Urinary bladder (tissue), 4 donors: ENCODE measurements around the gene TLCD4. TPM values are rescaled to one million over a fixed set of nuclear protein-coding genes. Genes with fewer than 3 reads are reported as not detected.
A peak's percentile ranks its signal among the peaks of the same experiment; 100 is the strongest.

Experiments
- DNase-seq: peaks from one replicate; pipeline ENCODE4 v3.0.0-alpha.2; 2015; ENCODE audit errors: extremely low spot score
- H3K27ac ChIP-seq: one replicate; pipeline ENCODE4 v1.5.1; 2013; ENCODE audit warnings: low read depth, mild to moderate bottlenecking, moderate library complexity
- H3K36me3 ChIP-seq: one replicate; pipeline ENCODE4 v1.6.1; 2013; ENCODE audit warnings: mild to moderate bottlenecking, moderate library complexity; ENCODE audit not compliant: insufficient read depth
- H3K4me1 ChIP-seq: one replicate; pipeline ENCODE4 v1.6.1; 2013; ENCODE audit warnings: mild to moderate bottlenecking, moderate library complexity; ENCODE audit not compliant: insufficient read depth
- H3K4me3 ChIP-seq: one replicate; pipeline ENCODE4 v1.5.1; 2013; ENCODE audit warnings: low read depth, low read length
- WGBS: extraction: QIAGEN DNeasy Blood & Tissue Kit; methylation state at CpG from one replicate; pipeline ENCODE4 v1.1.7; 2013; 5-methylcytosine and 5-hydroxymethylcytosine counted together
- polyA plus RNA-seq: library from polyadenylated mRNA; stranded (reverse); fragments of 200-250 nt; gene quantifications from one replicate; pipeline ENCODE4 v1.2.3, GENCODE V29; 2013
- total RNA-seq: library from RNA; depleted of rRNA; stranded (reverse); fragments of >200 nt; gene quantifications from one replicate; pipeline ENCODE4 v1.2.3, GENCODE V29; 2014
- donor health status: healthy with polysubstance abuse.
- donor health status: healthy.

Gene TLCD4
- total RNA-seq (28.1 TPM), polyA plus RNA-seq (7.1 TPM)

- H3K4me3 ChIP-seq, result peak within 1 kb of the TSS; percentile 81
- WGBS, result under 1% methylated on average over 108 of the region's 108 CpGs
- peak; percentile 4 for DNase-seq
- no peaks in the 10 kb centered on the region for H3K4me1 ChIP-seq
- no peaks in the 10 kb centered on the region for H3K36me3 ChIP-seq
- no peak within 1 kb of the TSS for H3K27ac ChIP-seq
Measured at GRCh38 chr1:95117207-95118066, at the start of gene TLCD4. Gene TLCD4 (plus strand): TSS chr1:95117355. CDS start chr1:95143902, 26,547 bp downstream.

GRCh38 chr1:95067568-95067967 is 49.6 kb upstream of the TLCD4 start:
- 89% methylated on average over 5 of the region's 5 CpGs for WGBS
- H3K27ac ChIP-seq, result no peak overlapping the region

DNA sequence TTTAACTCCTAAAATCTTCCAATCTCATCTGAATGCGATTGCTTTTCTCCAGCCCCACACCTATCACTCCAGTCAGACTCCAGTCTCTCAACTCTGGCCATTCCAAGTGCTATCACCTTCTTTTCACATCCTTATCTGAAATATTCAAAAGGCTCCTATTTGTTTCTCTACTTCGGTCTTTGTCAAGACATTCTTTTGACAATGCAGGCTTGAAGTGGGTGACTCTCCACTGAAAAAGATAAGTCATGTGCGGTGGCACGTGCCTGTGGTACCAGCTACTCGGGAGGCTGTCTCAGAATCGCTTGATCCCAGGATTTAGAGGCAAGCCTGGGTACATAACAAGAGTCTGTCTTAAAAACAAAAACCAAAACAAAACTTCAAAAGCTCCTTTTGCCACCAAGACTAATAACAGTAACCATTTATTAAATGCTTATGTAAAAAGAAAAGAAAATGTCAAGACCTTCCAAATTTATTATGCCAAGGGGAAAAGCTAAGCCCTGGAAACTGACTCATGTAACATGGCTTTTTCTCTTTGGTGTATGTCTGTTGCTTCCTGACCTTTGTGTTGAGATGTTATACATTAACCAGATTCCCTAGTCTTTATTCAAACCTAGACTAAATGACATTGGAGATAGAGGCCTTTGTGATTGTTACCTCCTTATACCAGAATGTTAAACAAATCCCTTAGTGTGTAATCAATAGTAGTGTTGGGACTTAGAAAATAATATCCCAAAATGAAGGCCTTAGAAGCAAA is 48.0 kb upstream of the TLCD4 start:
- H3K4me3 ChIP-seq, result no peak overlapping the region
- H3K36me3 ChIP-seq, result no peaks in the 10 kb centered on the region
- no peak overlapping the region for H3K27ac ChIP-seq
- DNase-seq, result no peak
- no peaks in the 10 kb centered on the region for H3K4me1 ChIP-seq
- WGBS, result 91% methylated on average over 6 of the region's 6 CpGs

More at GRCh38 chr1:95067568-95067967, 49.6 kb upstream of the TLCD4 start:
- H3K36me3 ChIP-seq, result peaks cover 3% of the 10 kb centered on the region
- H3K4me3 ChIP-seq, result no peak overlapping the region
- H3K4me1 ChIP-seq, result no peaks in the 10 kb centered on the region
- DNase-seq, result no peak

DNA sequence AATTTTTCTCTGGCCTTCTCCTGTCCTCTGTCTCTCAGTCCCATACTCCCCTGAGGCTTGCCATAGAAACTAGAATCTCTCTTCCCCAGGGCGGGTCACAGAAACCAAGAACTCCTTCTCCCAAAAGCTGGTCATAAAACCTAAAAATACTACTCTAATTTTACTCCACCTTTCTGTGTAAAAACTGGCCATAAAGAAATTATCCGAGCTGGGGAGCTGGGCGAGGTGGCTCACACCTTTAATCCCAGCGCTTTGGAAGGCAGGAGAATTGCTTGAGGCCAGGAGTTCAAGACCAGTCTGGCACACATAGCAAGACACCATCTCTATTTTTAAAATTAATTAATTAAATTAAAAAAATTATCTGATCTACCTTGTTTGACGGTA is 47.5 kb upstream of the TLCD4 start:
- Histone ChIP-seq H3K4me1 (no peaks in the 10 kb centered on the region), H3K4me3 (no peak overlapping the region), H3K36me3 (no peaks in the 10 kb centered on the region), H3K27ac (no peak overlapping the region)
- DNase-seq, result no peak
- 93% methylated on average over 5 of the region's 5 CpGs for WGBS

- Histone ChIP-seq H3K4me1 (no peaks in the 10 kb centered on the region), H3K36me3 (no peaks in the 10 kb centered on the region), H3K27ac (no peak overlapping the region), H3K4me3 (peak overlapping the region; percentile 42)
- WGBS, result 70% methylated on average over 2 of the region's 2 CpGs
- no peak for DNase-seq
Measured at GRCh38 chr1:95071539-95071938, 45.6 kb upstream of the TLCD4 start.

DNA sequence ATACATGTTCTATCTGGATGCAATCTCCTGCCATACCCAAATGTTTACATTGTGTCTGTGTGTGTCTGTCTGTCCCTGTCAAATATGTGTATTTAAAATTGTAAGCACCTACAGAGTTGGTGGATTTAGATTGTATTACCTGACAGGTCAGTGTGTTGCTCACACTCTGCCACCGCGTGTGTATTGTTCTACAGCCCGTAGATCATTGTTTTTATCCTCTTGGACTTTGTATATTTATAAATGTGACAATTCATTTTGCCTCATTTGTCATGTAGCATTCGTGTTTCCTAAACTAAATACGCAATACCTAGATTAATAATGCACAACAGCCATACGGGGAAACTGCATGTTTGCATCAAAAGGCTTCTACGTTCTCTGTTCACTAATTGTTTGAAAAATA is 45.0 kb upstream of the TLCD4 start:
- WGBS, result 8% methylated on average over 7 of the region's 7 CpGs
- Histone ChIP-seq H3K4me1 (no peaks in the 10 kb centered on the region), H3K4me3 (peak overlapping the region; percentile 42), H3K36me3 (no peaks in the 10 kb centered on the region), H3K27ac (no peak overlapping the region)
- DNase-seq, result no peak

DNA sequence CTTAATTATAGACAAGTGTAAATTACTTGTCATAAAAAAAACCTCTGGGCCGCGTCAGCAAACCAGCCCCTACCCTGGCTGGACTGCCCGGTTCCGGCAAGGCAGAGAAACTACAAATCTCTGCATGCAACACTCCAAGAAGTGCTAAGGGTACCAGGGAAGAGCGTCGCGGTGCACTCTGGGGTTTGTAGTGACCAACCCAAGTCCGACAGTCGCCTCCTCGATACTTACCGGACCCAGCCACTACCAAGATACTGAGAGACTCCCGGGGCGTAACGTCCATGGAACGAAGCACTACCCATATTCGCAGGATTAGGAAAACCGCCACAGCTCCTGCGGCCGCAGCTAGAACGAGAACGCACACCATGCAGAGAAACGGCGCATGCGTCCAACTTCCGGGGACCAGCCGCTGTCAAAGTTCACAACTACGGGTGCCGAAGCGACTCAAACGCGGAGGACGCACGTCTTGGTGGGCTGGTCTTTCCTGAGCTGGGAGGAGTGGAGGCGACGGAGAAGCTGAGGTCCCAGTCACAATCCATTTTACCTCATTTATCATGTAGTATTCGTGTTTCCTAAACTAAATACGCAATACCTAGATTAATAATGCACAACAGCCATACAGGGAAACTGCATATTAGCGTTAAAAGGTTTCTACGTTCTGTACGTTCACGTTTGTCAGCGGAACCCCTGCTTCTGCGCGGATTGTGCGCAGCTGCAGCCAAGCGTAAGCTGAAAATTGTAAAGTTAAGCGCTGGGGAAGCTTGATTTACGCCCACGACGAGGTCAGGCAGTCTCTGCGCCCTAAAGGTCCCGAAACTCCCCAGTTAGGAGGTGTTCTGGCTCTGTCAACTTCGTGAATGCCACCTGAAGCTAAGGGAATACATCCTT is 44.4 kb upstream of the TLCD4 start, which contains the start of gene ALG14:
Gene ALG14, minus strand, starts transcription at position 420 of the 888 bp plus-strand sequence. Its CDS starts 53 bp downstream, at position 367.
- WGBS, result under 1% methylated on average over 53 of the region's 53 CpGs
- no peaks in the 10 kb centered on the region for H3K36me3 ChIP-seq
- DNase-seq, result peak; percentile 96
- peak within 1 kb of the TSS; percentile 86 for H3K27ac ChIP-seq
- H3K4me3 ChIP-seq, result peak within 1 kb of the TSS; percentile 42
- no peaks in the 10 kb centered on the region for H3K4me1 ChIP-seq

DNA sequence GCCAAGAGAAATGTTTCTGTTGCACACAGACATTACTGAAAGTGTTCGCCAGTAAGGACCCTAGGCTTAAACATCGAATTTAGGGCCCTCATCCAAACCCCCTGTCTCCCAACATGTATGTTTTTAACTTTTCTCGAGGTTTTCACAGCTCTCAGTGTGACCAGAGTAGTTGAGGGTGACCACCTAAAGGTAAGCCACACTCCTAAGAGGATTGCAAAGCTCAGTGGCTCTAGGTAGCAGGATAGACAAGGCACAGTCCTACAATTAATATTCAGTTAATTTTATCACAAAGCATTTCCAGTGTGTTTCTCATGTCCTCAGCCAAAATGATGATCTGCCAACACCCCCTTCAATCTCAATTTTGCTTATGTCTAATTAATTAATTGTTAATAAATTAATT is 43.7 kb upstream of the TLCD4 start:
- WGBS, result 15% methylated on average over 3 of the region's 3 CpGs
- no peaks in the 10 kb centered on the region for H3K4me1 ChIP-seq
- no peak for DNase-seq
- H3K27ac ChIP-seq, result no peak overlapping the region
- no peaks in the 10 kb centered on the region for H3K36me3 ChIP-seq
- peak overlapping the region; percentile 42 for H3K4me3 ChIP-seq

GRCh38 chr1:95076034-95076433 is 41.1 kb upstream of the TLCD4 start:
- Histone ChIP-seq H3K4me1 (no peaks in the 10 kb centered on the region), H3K36me3 (no peaks in the 10 kb centered on the region), H3K4me3 (no peak overlapping the region), H3K27ac (no peak overlapping the region)
- no peak for DNase-seq

DNA sequence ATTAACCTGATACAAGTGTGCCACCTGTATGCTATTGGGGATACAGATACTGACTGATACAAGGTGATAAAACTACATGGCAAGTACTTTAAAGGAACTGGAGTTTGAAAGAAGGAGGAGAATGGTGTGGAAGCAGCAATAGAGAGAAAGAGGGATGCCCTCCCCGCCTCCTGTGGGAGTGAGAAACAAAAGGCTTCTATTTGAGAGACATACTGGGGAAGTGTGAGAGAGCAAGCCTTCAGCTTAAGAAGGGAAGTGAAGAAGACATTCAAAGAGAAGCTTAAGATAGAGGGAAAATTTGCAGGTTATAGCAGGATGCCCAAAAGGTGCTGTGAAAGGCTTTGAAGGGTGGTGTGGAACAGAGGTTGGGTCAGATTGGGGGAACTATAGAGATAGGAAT is 36.7 kb upstream of the TLCD4 start:
- no peak overlapping the region for H3K4me3 ChIP-seq
- DNase-seq, result no peak
- no peak overlapping the region for H3K27ac ChIP-seq
- no peaks in the 10 kb centered on the region for H3K36me3 ChIP-seq
- WGBS, result 82% methylated on average over 1 of the region's 1 CpG
- H3K4me1 ChIP-seq, result no peaks in the 10 kb centered on the region

GRCh38 chr1:95080879-95081278 is 36.3 kb upstream of the TLCD4 start:
- WGBS, result 71% methylated on average over 1 of the region's 1 CpG
- no peak overlapping the region for H3K4me3 ChIP-seq

GRCh38 chr1:95084317-95085176 is 32.6 kb upstream of the TLCD4 start:
- no peak for DNase-seq
- H3K4me3 ChIP-seq, result no peak overlapping the region
- H3K4me1 ChIP-seq, result no peaks in the 10 kb centered on the region
- WGBS, result 78% methylated on average over 8 of the region's 8 CpGs
- H3K36me3 ChIP-seq, result no peaks in the 10 kb centered on the region
- H3K27ac ChIP-seq, result no peak overlapping the region

More at GRCh38 chr1:95080879-95081278, 36.3 kb upstream of the TLCD4 start:
- no peaks in the 10 kb centered on the region for H3K4me1 ChIP-seq
- no peak for DNase-seq
- H3K36me3 ChIP-seq, result no peaks in the 10 kb centered on the region
- no peak overlapping the region for H3K27ac ChIP-seq
